ENCODE data around the gene CAMK1D. TPM values are rescaled to one million over a fixed set of nuclear protein-coding genes. Genes with fewer than 3 reads are reported as not detected.
A peak's percentile ranks its signal among the peaks of the same experiment; 100 is the strongest.

The CAMK1D gene
- polyA plus RNA-seq, 1 of the 3 experiments (the other 2 are of a cell fraction) = 4.1 TPM

DNA sequence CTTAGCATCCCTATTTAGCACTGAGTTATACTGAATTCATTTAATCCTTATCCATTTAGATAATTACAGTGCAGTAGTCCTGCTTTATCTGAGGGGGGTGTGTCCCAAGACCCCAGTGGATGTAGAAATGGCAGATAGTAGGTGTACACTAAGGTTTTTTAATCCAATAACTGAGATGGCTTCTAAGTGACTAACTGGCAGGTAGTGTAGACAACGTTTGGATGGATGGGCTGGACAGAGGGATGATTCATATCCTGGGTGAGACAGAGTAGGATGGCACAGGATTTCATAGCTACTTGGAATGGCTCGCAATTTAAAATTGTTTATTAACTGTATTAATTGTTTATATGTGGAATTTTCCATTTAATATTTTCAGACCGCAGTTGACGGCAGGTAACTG lies 356.6 kb downstream of the CAMK1D start:
- Histone ChIP-seq H3K36me3 (replicated peaks in 1 of 2; ENCODE audit: control insufficient read depth in 1 of 2, insufficient read depth in 2 of 2, low read length in 1 of 2) (no peaks in the 10 kb centered on the region), H3K4me2 (no peak overlapping the region), H3F3A (replicated peaks; ENCODE audit: insufficient read depth) (peaks cover 37% of the 10 kb centered on the region), H2AFZ (ENCODE audit: low read depth) (no peak overlapping the region), H3K4me1 (ENCODE audit: control insufficient read depth in 1 of 2, insufficient read depth in 2 of 2, low read depth in 1 of 2, low read length in 1 of 2) (peaks cover 18 to 70% of the 10 kb centered on the region in 2 experiments), H3K9me3 (no peaks in the 10 kb centered on the region), H3K9ac (no peak overlapping the region), H3K27ac (ENCODE audit: low read depth in 2 of 2, low read length in 1 of 2) (peak overlapping the region; percentile 88 to 92; a peak in 3 of 4 replicates), H3K27me3 (ENCODE audit: insufficient read depth) (no peaks in the 10 kb centered on the region), H3K4me3 (ENCODE audit: low read depth in 2 of 2, low read length in 1 of 2) (no peak overlapping the region), H3K79me2 (ENCODE audit: insufficient read depth) (no peaks in the 10 kb centered on the region), H3K9me2 (no peaks in the 10 kb centered on the region), H4K20me1 (ENCODE audit: insufficient read depth) (no peaks in the 10 kb centered on the region)
- ChIA-PET POLR2A (no interaction called here), CTCF (interaction anchor here (1.0 to 9.8 kb wide), 8 partner anchors 36 to 886 kb away, joined by 3 to 111 read pairs (median 10); partner anchors contain the start of gene OPTN)
- DNase-seq = no peak
- WGBS (ENCODE audit: low lambda C conversion rate) = 72% methylated on average over 4 of the region's 4 CpGs
- no peak for TF ChIP-seq TAF1 (IDR thresholded peaks at IDR 0.05; ENCODE audit: borderline replicate concordance, low read depth, low read length)
- peak in 1 of 2 experiments; percentile 12; a peak in 1 of 4 replicates for TF ChIP-seq EP300 (IDR thresholded peaks at IDR 0.05; ENCODE audit: borderline replicate concordance in 1 of 2, low read depth in 1 of 2, low read length in 1 of 2)
- peak; percentile 38; the same call in 1 of the 2 replicates for TF ChIP-seq JUND (IDR thresholded peaks at IDR 0.05)
- TF ChIP-seq TCF12 (IDR thresholded peaks at IDR 0.05) = peak; percentile 28; the same call in 1 of the 2 replicates
- TF ChIP-seq FOSL2 (IDR thresholded peaks at IDR 0.05; ENCODE audit: borderline replicate concordance, low read depth) = peak; percentile 61; the same call in 1 of the 2 replicates
- peak; percentile 69 for TF ChIP-seq PBX3 (IDR thresholded peaks at IDR 0.05)
- no peak for TF ChIP-seq RAD21 (IDR thresholded peaks at IDR 0.05; ENCODE audit: low read length)
- TF ChIP-seq, protein P1, sequence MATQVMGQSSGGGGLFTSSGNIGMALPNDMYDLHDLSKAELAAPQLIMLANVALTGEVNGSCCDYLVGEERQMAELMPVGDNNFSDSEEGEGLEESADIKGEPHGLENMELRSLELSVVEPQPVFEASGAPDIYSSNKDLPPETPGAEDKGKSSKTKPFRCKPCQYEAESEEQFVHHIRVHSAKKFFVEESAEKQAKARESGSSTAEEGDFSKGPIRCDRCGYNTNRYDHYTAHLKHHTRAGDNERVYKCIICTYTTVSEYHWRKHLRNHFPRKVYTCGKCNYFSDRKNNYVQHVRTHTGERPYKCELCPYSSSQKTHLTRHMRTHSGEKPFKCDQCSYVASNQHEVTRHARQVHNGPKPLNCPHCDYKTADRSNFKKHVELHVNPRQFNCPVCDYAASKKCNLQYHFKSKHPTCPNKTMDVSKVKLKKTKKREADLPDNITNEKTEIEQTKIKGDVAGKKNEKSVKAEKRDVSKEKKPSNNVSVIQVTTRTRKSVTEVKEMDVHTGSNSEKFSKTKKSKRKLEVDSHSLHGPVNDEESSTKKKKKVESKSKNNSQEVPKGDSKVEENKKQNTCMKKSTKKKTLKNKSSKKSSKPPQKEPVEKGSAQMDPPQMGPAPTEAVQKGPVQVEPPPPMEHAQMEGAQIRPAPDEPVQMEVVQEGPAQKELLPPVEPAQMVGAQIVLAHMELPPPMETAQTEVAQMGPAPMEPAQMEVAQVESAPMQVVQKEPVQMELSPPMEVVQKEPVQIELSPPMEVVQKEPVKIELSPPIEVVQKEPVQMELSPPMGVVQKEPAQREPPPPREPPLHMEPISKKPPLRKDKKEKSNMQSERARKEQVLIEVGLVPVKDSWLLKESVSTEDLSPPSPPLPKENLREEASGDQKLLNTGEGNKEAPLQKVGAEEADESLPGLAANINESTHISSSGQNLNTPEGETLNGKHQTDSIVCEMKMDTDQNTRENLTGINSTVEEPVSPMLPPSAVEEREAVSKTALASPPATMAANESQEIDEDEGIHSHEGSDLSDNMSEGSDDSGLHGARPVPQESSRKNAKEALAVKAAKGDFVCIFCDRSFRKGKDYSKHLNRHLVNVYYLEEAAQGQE (IDR thresholded peaks at IDR 0.05; ENCODE audit: low read depth, low read length) = 0 out of 2 replicates have a peak, but pooled peaks have one; percentile 16

DNA sequence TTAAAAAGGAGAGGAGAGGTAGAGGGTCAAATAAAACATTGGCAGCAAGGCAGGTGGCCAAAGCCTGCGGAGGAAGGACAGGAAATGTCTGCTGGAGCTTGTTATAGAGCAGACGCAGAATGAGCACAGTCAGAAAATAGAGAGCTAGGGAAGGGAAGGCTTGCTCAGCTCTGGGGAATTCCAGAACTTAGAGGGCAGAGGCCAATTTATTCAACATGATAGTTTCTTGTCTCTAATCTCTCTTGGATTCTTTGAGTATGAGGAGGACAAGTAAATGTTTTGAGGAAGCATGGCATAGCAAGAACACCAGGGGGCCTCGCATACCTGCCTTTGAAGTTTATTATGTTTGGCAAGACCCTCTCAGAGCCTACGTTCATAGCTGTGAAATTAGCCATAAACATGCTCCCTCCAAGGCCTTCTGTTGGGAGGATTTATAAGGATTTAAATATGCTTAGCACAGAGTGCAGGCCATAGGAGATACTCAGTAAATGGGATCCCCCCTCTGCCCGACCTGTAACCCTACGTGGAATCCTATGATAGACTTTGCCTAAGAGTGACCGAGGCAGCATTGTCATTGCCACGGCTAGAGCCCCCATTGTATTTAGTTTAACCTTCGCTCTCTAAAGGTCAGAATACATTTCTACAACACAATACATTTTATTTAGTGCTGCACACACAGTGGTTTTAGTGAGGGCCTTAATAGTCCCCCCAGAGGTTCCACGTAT lies 358.3 kb downstream of the CAMK1D start:
- no peaks in the 10 kb centered on the region for H4K20me1 ChIP-seq (ENCODE audit: insufficient read depth)
- H3K27me3 ChIP-seq (ENCODE audit: insufficient read depth) = no peaks in the 10 kb centered on the region
- no peaks in the 10 kb centered on the region for H3K79me2 ChIP-seq (ENCODE audit: insufficient read depth)
- H3K9me3 ChIP-seq = no peaks in the 10 kb centered on the region
- no peak overlapping the region; a peak in 1 of 4 replicates for H3K4me3 ChIP-seq (ENCODE audit: low read depth in 2 of 2, low read length in 1 of 2)
- peak overlapping the region; percentile 63 for H3K4me2 ChIP-seq
- no peaks in the 10 kb centered on the region for H3K36me3 ChIP-seq (replicated peaks in 1 of 2; ENCODE audit: control insufficient read depth in 1 of 2, insufficient read depth in 2 of 2, low read length in 1 of 2)
- peak; percentile 53 for DNase-seq
- peak overlapping the region; percentile 49 for H3K9ac ChIP-seq
- peak overlapping the region; percentile 88 to 92 for H3K27ac ChIP-seq (ENCODE audit: low read depth in 2 of 2, low read length in 1 of 2)
- H2AFZ ChIP-seq (ENCODE audit: low read depth) = no peak overlapping the region
- WGBS (ENCODE audit: low lambda C conversion rate) = 50% methylated on average over 10 of the region's 10 CpGs
- H3K9me2 ChIP-seq = no peaks in the 10 kb centered on the region
- ChIA-PET POLR2A (interaction anchor here (1.3 kb wide), 1 partner anchor 367 kb away, joined by 3 read pairs; no protein-coding TSS in a partner anchor), CTCF (interaction anchor here (0.6 to 9.8 kb wide), 42 partner anchors 9 to 493 kb away, joined by 3 to 111 read pairs (median 4); partner anchors contain the start of gene OPTN)
- peaks cover 15 to 71% of the 10 kb centered on the region in 2 experiments for H3K4me1 ChIP-seq (ENCODE audit: control insufficient read depth in 1 of 2, insufficient read depth in 2 of 2, low read depth in 1 of 2, low read length in 1 of 2)
- H3F3A ChIP-seq (replicated peaks; ENCODE audit: insufficient read depth) = peaks cover 37% of the 10 kb centered on the region
- TF ChIP-seq, protein P1 (IDR thresholded peaks at IDR 0.05; ENCODE audit: low read depth, low read length) = no peak
- TF ChIP-seq RAD21 (IDR thresholded peaks at IDR 0.05; ENCODE audit: low read length) (peak; percentile 89), JUND (IDR thresholded peaks at IDR 0.05) (peak; percentile 63), MEF2A (IDR thresholded peaks at IDR 0.05; ENCODE audit: borderline replicate concordance, low read depth) (peak; percentile 14; the same call in 1 of the 2 replicates), POLR2AphosphoS5 (IDR thresholded peaks at IDR 0.05; ENCODE audit: low read depth, low read length) (peak; percentile 66; the same call in 1 of the 2 replicates), PBX3 (IDR thresholded peaks at IDR 0.05) (peak; percentile 92), FOXM1 (IDR thresholded peaks at IDR 0.05; ENCODE audit: low read depth) (0 out of 2 replicates have a peak, but pooled peaks have one; percentile 52), EP300 (IDR thresholded peaks at IDR 0.05; ENCODE audit: borderline replicate concordance in 1 of 2, low read depth in 1 of 2, low read length in 1 of 2) (peak; percentile 29 to 91; a peak in 3 of 4 replicates)

Data from SK-N-SH (cell line).